GM12892 (cell line): Measurements from ENCODE around the gene UBE2L6.

Experiments used
- DNase-seq: peaks from one replicate; pipeline ENCODE4 v3.0.0; 2011; ENCODE audit not compliant: insufficient read length
- FAIRE-seq: peaks from 2 replicates; lab custom pipeline; 2011; peaks lifted over from hg19 to GRCh38; lab: Jason Lieb, UNC
- POLR2A ChIP-seq: IDR thresholded peaks from 2 replicates; pipeline ENCODE4 v1.6.1; 2011; ENCODE audit warnings: low read depth, low read length, control low read depth
- POLR2AphosphoS5 ChIP-seq: IDR thresholded peaks from 2 replicates; pipeline ENCODE4 v1.6.1; 2011; ENCODE audit warnings: low read depth, low read length, control low read depth
- TAF1 ChIP-seq: IDR thresholded peaks from 2 replicates; pipeline ENCODE4 v1.6.1; 2011; ENCODE audit warnings: low read depth, mild to moderate bottlenecking, control low read depth, low read length, borderline replicate concordance

Gene UBE2L6

DNA sequence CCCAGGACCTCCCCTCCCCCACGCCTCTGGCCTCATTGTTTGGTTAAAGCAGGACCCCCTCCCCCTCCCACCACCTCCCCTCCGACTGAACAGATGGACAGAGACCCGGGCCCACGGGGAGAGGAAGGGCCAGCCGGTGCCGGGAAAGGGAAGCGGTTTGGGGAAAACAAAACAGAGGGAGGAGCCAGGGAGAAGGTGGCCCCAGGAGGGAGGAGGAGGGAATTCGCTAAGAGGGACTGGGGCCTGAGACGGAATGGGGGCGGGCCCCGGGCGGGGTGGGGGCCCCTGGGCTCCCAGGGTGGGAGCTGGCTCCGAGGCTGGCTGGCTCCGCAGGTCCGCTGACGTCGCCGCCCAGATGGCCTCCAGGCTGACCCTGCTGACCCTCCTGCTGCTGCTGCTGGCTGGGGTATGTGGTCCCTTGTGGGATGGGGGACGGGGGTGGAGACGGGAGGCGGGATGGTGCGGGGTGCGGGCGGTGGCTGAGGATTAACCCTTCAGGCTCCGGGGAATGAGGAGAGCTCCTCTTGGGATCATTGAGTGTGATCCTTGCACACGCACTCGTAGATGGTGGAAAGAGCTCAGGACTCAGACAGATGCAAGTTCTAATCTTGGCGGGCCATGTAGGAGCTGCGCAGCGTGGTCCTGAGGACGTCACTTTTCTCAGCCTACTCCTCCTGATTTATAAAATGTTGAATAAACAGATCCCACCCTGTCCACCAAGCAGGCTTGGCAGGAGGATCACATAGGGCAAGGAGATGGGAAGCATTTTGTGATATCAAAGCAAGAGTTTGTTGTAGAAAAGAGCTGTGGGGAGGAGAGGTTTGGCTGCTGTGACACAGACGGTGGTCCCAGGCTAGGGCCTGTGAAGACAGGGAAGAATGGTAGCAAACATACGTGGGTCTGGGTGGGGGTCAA, 30.7 kb upstream of the UBE2L6 start:
- FAIRE-seq (no peak), DNase-seq (no peak)
- TF ChIP-seq TAF1: no peak
- TF ChIP-seq POLR2AphosphoS5: no peak
- no peak for TF ChIP-seq POLR2A

DNA sequence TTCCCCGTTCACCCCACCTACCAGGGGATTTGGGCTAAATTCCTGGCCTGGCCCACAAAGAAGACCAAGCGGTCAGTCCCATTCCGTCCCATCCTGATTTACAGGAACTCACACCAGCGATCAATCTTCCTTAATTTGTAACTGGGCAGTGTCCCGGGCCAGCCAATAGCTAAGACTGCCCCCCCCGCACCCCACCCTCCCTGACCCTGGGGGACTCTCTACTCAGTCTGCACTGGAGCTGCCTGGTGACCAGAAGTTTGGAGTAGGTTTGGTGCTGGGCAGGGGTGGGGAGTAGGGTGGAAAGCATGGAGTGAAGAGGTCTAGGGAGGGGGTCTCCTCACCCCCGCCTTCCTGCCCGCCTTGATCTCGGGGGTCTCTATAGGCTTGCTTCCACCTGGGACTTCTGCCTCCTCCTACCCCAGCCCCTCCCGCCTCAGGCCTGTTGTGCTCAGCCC, 30.0 kb upstream of the UBE2L6 start, which contains the start of gene SERPING1:
SERPING1 (plus strand) TSS at position 225 of the 455 bp plus-strand sequence. CDS start 586 bp downstream, outside the sequence.
- no peak for FAIRE-seq
- DNase-seq: no peak
- TF ChIP-seq POLR2AphosphoS5 (no peak), POLR2A (no peak), TAF1 (no peak)

DNA sequence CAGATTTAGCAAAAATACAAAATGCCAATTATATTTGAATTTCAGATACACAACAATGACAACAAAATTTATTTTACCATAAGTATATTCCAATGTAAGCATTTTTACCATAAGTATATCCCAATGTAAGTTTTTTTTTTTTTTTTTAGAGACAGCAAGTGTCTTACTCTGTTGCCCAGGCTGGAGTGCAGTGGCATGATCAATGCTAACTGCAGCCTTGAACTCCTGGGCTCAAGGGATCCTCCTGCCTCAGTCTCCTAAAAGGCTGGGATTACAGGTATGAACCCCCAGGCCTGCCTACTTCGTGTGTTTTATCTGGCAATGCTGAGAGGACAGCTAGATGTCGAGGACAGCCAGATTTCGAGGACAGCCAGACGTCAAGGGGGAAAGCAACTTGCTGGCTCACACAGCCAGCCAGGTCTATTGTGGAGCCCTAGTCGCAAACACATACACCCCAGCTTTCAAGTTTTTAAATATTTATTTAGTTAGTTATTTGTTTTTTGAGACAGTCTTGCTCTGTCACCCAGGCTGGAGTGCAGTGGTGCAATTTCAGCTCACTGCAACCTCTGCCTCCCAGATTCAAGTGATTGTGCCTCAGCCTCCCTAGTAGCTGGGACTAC, 28.9 kb upstream of the UBE2L6 start:
- DNase-seq (no peak), FAIRE-seq (no peak)
- TF ChIP-seq TAF1 (no peak), POLR2AphosphoS5 (no peak), POLR2A (no peak)

DNA sequence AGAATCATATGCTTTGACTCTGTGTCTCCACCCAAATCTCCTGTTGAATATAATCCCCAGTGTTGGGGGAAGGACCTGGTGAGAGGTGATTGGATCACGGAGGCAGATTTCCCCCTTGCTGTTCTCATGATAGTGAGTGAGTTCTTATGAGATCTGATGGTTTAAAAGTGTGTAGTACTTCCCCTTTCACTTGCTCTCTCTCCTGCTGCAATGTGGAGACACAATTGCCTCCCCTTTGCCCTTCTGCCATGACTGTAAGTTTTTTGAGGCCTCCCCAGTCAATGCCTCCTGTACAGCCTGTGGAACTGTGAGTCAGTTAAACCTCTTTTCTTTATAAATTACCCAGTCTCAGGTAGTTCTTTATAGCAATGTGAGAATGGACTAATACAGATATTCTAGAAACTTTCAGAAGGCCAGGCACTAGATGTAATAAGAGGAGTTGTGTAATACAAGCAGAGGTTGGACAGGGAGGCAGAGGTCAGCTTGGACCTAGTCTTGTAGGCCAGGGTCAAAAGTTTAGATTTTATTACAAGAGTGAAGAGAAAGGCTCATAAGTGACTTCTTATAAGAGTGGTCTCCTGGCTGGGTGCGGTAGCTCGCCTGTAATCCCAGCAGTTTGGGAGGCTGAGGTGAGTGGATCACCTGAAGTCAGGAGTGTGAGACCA, 20.7 kb upstream of the UBE2L6 start:
- no peak for DNase-seq
- peak; percentile 40 for FAIRE-seq

DNA sequence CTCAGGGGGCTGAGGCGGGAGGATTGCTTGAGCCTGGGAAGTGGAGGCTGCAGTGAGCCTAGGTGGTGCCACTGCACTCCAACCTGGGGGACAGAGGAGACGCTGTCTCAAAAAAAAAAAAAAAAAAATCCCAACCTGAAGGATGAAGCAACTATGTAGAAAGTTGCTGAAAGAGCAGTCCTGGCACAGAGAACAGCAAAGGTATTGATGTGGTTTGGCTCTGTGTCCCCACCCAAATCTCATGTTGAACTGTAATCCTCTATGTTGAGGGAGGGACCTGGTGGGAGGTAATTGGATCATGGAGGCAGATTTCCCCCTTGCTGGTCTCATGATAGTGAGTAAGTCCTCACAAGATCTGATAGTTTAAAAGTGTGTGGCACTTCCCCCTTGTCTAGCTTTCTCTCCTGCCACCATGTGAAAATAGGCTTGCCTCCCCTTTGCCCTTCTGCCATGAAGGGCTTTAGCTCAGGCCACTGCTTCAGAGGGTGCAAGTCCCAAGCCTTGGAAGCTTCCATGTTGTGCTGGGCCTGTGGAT, 19.3 kb upstream of the UBE2L6 start:
- DNase-seq: no peak
- FAIRE-seq: no peak
- no peak for TF ChIP-seq TAF1
- TF ChIP-seq POLR2AphosphoS5: no peak
- no peak for TF ChIP-seq POLR2A

More for the DNA sequence above, 20.7 kb upstream of the UBE2L6 start:
- no peak for TF ChIP-seq TAF1
- TF ChIP-seq POLR2AphosphoS5: no peak
- TF ChIP-seq POLR2A: no peak

DNA sequence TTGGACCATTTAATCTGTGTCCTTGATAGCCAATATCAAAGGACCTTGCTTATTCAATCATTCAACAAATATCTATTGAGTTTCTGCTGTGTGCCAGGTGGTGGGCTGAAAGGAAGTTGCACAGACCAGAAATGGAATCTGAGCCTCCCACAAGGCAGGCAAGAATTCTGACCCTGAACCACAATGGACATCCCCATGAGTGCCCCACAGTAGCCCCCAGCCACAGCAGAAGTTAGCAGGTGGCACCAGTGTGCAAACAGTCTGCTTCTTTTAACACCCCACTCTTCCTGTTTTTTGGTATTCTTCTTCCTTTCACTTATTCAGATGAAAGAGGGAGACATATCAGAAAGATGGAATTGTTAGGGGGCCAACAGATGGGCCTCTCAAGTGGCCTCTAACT, 17.8 kb upstream of the UBE2L6 start:
- FAIRE-seq (peak; percentile 74), DNase-seq (no peak)
- TF ChIP-seq TAF1 (no peak), POLR2AphosphoS5 (no peak), POLR2A (no peak)

DNA sequence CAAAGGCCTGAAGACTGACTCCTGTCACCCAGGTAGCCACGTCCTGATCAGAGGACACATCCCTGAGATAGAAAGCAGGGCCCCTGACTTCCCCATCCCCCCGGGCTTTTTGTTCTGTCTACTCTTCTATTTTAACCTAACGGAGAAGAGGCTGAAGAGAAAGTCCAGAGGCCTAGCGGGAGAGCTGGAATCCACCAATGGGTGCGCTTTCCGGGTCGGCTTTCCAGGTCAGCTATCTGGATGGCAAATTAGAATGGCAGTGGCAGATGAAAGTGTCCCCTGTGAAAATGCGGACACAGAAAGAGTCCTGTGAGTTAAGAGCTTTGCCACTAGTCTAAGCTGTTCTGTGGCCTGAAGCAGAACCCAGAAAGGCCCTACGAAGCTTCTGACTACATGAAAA, 16.9 kb upstream of the UBE2L6 start:
- TF ChIP-seq POLR2AphosphoS5 (no peak), TAF1 (no peak), POLR2A (no peak)
- FAIRE-seq: no peak

DNA sequence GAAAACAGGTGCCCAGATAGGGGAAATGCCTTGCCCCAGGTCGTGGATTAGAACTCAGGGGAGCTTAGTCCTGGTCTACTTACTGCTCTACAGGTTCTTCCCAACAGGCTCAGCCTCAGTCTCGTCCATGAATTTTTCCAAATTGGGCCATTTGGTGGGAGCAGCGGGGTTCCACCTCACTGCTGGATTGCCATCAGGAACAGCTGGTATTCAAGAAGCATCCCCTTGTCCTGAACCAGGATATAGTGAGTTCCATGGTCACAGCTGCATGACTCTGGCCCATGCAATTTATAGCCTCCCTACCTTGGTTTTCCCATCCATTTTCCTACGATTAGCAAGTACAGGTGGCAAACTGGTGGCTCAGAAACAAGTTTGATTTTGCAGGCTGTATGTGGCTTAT, 6.6 kb upstream of the UBE2L6 start:
- TF ChIP-seq POLR2A (no peak), POLR2AphosphoS5 (no peak)
- no peak for DNase-seq
- FAIRE-seq: no peak

More for the DNA sequence above, 16.9 kb upstream of the UBE2L6 start:
- DNase-seq: no peak

DNA sequence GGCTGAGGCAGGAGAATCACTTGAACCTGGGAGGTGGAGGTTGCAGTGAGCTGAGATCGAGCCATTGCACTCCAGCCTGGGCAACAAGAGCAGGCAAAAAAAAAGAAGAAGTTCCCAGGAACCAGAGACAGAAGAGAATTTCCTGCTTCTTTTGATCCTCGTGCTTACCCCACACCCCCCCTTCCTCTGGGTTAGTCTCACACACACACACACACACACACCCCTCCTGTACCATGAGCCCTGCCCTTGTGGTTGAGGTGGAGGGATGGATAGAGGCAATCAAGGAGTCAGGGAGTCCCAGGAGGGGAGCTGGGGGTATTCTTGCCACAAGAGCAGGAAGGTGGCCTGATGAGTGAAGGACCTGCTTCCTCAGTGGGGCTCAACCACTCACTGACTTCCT, 4.1 kb upstream of the UBE2L6 start:
- no peak for FAIRE-seq
- TF ChIP-seq TAF1 (no peak), POLR2A (no peak), POLR2AphosphoS5 (no peak)
- no peak for DNase-seq

DNA sequence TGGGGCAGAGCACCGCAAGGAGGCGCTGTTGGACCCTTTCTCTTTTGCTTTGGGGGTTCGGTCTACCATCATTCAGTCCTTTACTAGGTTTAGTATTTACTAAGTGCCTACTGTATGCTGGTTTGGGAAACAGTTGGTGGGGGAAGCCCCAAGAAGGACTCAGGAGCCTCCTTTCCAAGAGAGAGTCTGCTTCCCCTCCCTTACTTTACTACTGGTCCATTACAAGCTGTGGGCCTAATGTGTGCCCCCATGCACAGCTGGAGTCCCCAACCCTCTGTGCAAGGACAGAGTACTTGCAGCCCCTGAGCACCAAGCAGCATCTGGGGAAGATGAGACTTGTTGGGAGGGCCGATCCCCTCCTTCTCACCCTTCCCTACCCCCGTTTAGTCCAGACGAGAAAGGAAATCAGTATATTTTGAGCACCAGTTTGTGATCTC, 876 bp upstream of the UBE2L6 start:
- DNase-seq: no peak
- FAIRE-seq: no peak
- TF ChIP-seq POLR2AphosphoS5 (no peak), TAF1 (no peak), POLR2A (no peak)

DNA sequence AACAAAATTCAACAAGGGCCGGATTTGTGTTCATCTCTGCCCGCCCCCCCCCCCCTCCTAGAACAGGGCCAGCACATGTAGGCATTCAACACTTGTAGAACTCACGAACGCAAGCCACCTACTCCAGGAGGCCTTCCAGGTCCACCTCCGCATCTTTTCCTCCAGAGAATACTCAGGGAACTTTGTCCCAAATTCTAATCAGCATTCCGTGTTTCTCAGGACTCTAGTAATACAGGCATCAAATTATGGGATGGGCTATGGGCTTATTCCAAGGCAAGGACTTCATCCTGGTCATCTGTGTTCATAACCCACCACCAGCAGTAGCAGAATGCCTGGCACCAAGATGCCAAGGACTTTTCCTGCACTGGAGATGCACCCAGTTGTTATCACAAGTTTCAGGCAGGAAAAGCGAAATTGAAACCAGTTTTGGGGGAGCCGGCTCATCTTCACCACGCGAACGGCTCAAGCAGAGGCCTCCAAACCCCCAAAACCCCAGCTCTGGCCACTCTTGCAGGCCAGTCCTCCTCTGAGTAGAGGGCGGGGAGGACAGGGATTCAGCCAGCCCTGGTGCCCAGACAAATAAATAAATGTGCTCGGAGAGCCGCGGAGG, 462 bp downstream of the UBE2L6 start:
- no peak for DNase-seq
- peak; percentile 84 for FAIRE-seq
- TF ChIP-seq POLR2A (no peak), POLR2AphosphoS5 (no peak), TAF1 (no peak)
